MM.1S (cell line): ENCODE data around the gene C1orf50.

ENCODE experiments used
- DNase-seq: peaks from one replicate; pipeline ENCODE4 v3.0.0-alpha.2; 2015
- H2AFZ ChIP-seq: fragments of 300-600 bp; sonication (generic); 2 replicates; pipeline ENCODE4 v1.6.0; 2016; ENCODE audit warnings: antibody characterized with exemption, low read length
- H3F3A ChIP-seq: fragments of 300-600 bp; sonication (generic); 2 replicates; pipeline ENCODE4 v1.6.1; 2016; ENCODE audit warnings: mild to moderate bottlenecking, antibody characterized with exemption, low read length, moderate library complexity, mixed read lengths; ENCODE audit not compliant: insufficient read depth
- H3K27ac ChIP-seq: fragments of 300-600 bp; sonication (generic); 2 replicates; pipeline ENCODE4 v1.5.1; 2016; ENCODE audit warnings: mild to moderate bottlenecking, low read length
- H3K27me3 ChIP-seq: fragments of 300-600 bp; sonication (generic); replicated peaks from 2 replicates; pipeline ENCODE4 v1.6.0; 2016; ENCODE audit warnings: low read length; ENCODE audit not compliant: insufficient read depth
- H3K36me3 ChIP-seq: fragments of 300-600 bp; sonication (generic); replicated peaks from 2 replicates; pipeline ENCODE4 v1.6.1; 2016; ENCODE audit warnings: mild to moderate bottlenecking, low read length, mixed read lengths; ENCODE audit not compliant: insufficient read depth
- H3K4me1 ChIP-seq: fragments of 300-600 bp; sonication (generic); 2 replicates; pipeline ENCODE4 v1.6.1; 2016; ENCODE audit warnings: low read length, mixed read lengths
- H3K4me2 ChIP-seq: fragments of 300-600 bp; sonication (generic); 2 replicates; pipeline ENCODE4 v1.6.0; 2016; ENCODE audit warnings: low read depth, low read length
- H3K4me3 ChIP-seq: fragments of 300-600 bp; sonication (generic); 2 replicates; pipeline ENCODE4 v1.5.1; 2016; ENCODE audit warnings: low read length, mixed read lengths
- H3K79me2 ChIP-seq: fragments of 300-600 bp; sonication (generic); 2 replicates; pipeline ENCODE4 v1.6.1; 2016; ENCODE audit warnings: mixed run types, low read length, mixed read lengths
- H3K9ac ChIP-seq: fragments of 300-600 bp; sonication (generic); 2 replicates; pipeline ENCODE4 v1.6.1; 2016; ENCODE audit warnings: low read length, mixed read lengths
- H3K9me2 ChIP-seq: fragments of 300-600 bp; sonication (generic); replicated peaks from 2 replicates; pipeline ENCODE4 v1.6.1; 2016; ENCODE audit warnings: mild to moderate bottlenecking, low read length, mixed read lengths; ENCODE audit not compliant: insufficient read depth
- H3K9me3 ChIP-seq: fragments of 300-600 bp; sonication (generic); replicated peaks from 2 replicates; pipeline ENCODE4 v1.6.1; 2016; ENCODE audit warnings: mild to moderate bottlenecking, low read length, mixed read lengths; ENCODE audit not compliant: insufficient read depth
- H4K20me1 ChIP-seq: fragments of 300-600 bp; sonication (generic); 2 replicates; pipeline ENCODE4 v1.6.1; 2016; ENCODE audit warnings: mild to moderate bottlenecking, low read length, moderate library complexity, mixed read lengths; ENCODE audit not compliant: insufficient read depth
- CTCF ChIP-seq: fragments of 300-600 bp; sonication (generic); IDR thresholded peaks from 2 replicates; pipeline ENCODE4 v1.5.1; 2016; ENCODE audit warnings: antibody characterized with exemption, low read length, mixed read lengths
- EZH2 ChIP-seq: fragments of 300-600 bp; sonication (generic); optimal IDR thresholded peaks from 2 replicates; pipeline ENCODE3; 2017; ENCODE audit warnings: low read depth, mild to moderate bottlenecking, antibody characterized with exemption, low read length, mixed read lengths
- EZH2phosphoT487 ChIP-seq: fragments of 300-600 bp; sonication (generic); IDR thresholded peaks from 2 replicates; pipeline ENCODE4 v1.6.1; 2018; ENCODE audit warnings: antibody characterized with exemption, low read length

The C1orf50 gene

GRCh38 chr1:42753070-42753469 lies 14.0 kb upstream of the C1orf50 start:
- H3K9me3 ChIP-seq, result no peaks in the 10 kb centered on the region
- H3K4me2 ChIP-seq, result no peak overlapping the region
- no peak overlapping the region for H3K4me3 ChIP-seq
- no peaks in the 10 kb centered on the region for H3K4me1 ChIP-seq
- no peaks in the 10 kb centered on the region for H4K20me1 ChIP-seq
- H3K9ac ChIP-seq, result no peak overlapping the region
- no peak overlapping the region for H3K27ac ChIP-seq
- H3K79me2 ChIP-seq, result no peaks in the 10 kb centered on the region
- no peak for DNase-seq
- no peak overlapping the region for H2AFZ ChIP-seq
- H3K9me2 ChIP-seq, result no peaks in the 10 kb centered on the region
- no peaks in the 10 kb centered on the region for H3K27me3 ChIP-seq
- H3F3A ChIP-seq, result no peaks in the 10 kb centered on the region
- TF ChIP-seq CTCF, result no peak
- TF ChIP-seq EZH2, result no peak
- no peak for TF ChIP-seq EZH2phosphoT487
- H3K36me3 ChIP-seq, result no peaks in the 10 kb centered on the region

GRCh38 chr1:42756956-42757891 lies 9.8 kb upstream of the C1orf50 start:
- Histone ChIP-seq H3K27ac (no peak overlapping the region), H3K4me3 (no peak overlapping the region), H4K20me1 (no peaks in the 10 kb centered on the region), H3K79me2 (no peaks in the 10 kb centered on the region), H3K36me3 (no peaks in the 10 kb centered on the region), H2AFZ (peak overlapping the region; percentile 29; the same call in 1 of the 2 replicates), H3K9ac (no peak overlapping the region), H3K9me3 (no peaks in the 10 kb centered on the region), H3K4me1 (no peaks in the 10 kb centered on the region), H3K9me2 (no peaks in the 10 kb centered on the region), H3K4me2 (no peak overlapping the region), H3F3A (no peaks in the 10 kb centered on the region), H3K27me3 (no peaks in the 10 kb centered on the region)
- DNase-seq, result peak; percentile 67
- peak; percentile 75 for TF ChIP-seq CTCF
- TF ChIP-seq EZH2phosphoT487, result no peak

GRCh38 chr1:42757892-42758275 lies 9.2 kb upstream of the C1orf50 start:
- TF ChIP-seq EZH2 (no peak), CTCF (no peak), EZH2phosphoT487 (no peak)
- H3K4me2 ChIP-seq, result no peak overlapping the region
- no peaks in the 10 kb centered on the region for H3K27me3 ChIP-seq
- H3K79me2 ChIP-seq, result no peaks in the 10 kb centered on the region
- DNase-seq, result no peak
- H3K9me2 ChIP-seq, result no peaks in the 10 kb centered on the region
- H3K36me3 ChIP-seq, result no peaks in the 10 kb centered on the region
- H3K27ac ChIP-seq, result no peak overlapping the region
- H3K9ac ChIP-seq, result no peak overlapping the region
- H3K9me3 ChIP-seq, result no peaks in the 10 kb centered on the region
- no peaks in the 10 kb centered on the region for H3K4me1 ChIP-seq
- no peak overlapping the region for H2AFZ ChIP-seq
- H3K4me3 ChIP-seq, result no peak overlapping the region
- H3F3A ChIP-seq, result no peaks in the 10 kb centered on the region
- no peaks in the 10 kb centered on the region for H4K20me1 ChIP-seq
